ENCODE results near the gene IMP3.

The IMP3 gene

DNA sequence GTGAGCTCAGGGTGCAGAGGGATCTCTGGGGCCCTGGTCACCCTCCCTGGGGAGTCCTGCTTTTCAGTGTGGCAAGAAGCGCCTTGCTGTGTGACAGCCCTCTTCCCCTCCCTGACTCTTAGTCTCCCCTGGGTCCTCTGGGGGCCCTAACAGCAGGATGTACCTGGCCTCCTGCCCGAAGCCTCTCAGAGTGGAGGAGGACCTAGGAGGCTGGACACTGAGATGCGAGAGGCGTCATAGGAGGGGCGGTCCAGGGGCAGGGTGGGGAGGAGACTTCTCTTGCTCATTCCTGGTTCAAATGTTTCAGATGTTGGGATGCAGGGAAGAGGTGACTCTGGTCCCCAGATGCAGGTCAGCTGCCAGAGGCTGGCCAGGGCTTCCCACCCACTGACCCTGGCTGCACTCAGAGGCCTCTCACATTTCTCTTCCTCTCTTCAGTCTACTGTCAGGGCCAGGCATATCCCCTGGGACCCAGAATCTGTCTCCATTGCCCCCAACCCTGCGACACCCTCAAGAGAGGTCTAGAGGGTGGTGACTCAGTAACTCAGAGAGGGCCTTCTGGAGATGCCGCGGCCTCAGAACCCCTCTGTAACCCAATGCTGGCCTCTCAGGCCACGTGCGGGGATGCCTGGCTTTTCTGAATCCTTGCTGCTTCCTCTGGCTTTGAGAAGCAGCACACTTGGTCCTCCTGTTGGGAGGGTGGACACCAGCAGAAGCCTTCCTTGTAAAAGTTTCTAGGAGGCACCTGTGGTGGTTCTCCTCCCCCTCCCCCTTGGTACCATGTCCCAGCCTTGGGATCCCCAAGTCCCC, 33.6 kb upstream of the IMP3 start:
- H3K4me3 ChIP-seq (ENCODE audit: low read depth, low read length) = no peak overlapping the region
- DNase-seq (ENCODE audit: low read depth) = peak; percentile 63

DNA sequence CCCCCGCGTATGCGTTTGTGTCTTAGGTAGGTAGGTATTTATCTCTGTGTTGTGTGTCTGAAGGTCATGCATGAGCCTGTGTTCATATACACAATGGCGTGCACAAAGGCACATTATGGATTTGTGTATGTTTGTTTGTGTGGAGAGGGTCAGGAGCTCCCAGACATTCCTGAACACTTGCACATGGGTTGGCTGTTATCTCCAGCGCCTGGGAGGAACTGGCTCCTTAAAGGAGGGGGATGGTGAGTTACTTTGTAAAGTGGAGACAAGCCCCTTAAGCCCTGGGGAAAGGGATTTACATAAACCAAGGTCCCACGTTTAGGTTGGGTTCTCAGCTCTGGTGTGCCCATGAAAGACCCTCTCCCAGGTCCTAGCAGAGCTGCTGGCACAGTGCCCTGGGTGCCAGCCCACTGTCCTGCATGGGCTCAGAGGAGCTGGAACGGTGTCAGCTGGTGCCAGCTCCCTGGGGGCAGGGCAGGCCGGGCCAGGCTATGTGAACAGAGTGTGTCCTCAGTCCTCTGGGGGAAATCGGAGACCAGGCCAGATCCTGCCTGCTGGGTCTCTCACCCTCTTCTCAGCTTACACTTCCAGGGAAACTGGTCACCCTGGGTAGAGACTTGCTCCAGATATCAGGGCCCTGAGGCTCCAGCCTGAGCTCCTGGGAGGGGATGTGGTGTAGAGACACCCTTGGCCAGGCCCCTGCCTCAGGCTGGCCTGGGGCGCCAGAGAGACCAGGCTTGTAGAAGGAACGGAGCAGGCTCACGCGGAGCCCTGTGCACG, 32.8 kb upstream of the IMP3 start:
- no peak overlapping the region for H3K4me3 ChIP-seq (ENCODE audit: low read depth, low read length)
- no peak for DNase-seq (ENCODE audit: low read depth)

DNA sequence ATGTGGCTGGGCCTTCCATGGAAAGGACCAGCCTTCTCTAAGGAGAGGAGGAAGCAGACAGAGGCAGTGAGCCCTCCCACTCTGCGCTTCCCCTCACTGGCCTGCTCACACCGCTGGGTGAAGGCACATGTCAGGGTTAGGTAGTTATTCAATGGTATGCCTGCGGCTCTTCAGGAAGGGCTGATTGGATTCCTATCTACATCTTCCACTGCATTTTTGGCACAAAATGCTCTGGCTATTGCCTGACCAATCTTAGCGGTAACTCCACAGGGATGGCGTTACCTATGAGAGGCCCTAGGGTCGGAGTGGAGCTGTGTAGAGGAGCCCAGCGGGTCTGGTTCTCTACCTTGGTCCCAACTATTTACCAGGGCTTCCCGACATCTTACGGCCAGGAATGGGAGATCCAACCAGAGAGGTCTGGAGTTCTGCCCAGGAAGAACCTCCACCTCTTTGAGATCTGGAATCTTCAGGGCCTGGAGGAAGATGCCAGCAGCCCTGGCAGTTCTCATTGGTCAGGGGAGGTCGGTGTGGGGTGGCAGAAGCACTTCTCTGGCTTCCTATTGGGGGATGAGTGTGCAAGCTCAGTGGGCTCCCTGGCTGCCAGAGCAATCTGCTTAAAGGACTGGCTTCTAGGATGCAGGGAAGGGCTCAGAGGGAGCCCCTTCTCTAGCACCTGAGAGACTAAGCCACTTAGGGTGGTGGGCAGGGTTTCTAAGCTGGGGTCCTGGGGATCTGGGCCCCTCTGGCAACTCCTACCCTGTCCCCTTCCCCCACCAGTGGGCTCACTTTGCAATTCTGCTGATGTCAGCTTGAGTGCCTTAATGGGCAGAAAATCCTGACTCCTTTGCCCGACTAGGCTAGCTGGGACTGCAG, 31.9 kb upstream of the IMP3 start:
- H3K4me3 ChIP-seq (ENCODE audit: low read depth, low read length) = no peak overlapping the region
- DNase-seq (ENCODE audit: low read depth) = no peak

DNA sequence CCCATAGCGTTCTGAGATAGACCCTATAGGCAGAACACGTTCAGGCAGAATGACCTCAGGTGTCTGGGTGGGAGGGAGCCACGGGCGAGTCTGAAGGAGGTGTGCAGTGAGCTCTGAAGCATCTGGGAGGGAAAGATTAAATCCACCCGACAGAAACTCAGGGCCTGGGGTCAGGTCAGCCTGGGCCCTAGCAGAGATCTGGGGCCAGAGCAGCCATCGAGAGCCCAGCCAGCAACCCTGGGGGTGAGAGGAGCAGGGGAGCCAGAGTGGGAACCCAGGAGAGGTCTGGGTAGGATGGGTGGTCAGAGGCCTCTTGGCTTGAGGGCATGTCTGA, 29.8 kb upstream of the IMP3 start:
- H3K4me3 ChIP-seq (ENCODE audit: low read depth, low read length) = no peak overlapping the region
- no peak for DNase-seq (ENCODE audit: low read depth)

DNA sequence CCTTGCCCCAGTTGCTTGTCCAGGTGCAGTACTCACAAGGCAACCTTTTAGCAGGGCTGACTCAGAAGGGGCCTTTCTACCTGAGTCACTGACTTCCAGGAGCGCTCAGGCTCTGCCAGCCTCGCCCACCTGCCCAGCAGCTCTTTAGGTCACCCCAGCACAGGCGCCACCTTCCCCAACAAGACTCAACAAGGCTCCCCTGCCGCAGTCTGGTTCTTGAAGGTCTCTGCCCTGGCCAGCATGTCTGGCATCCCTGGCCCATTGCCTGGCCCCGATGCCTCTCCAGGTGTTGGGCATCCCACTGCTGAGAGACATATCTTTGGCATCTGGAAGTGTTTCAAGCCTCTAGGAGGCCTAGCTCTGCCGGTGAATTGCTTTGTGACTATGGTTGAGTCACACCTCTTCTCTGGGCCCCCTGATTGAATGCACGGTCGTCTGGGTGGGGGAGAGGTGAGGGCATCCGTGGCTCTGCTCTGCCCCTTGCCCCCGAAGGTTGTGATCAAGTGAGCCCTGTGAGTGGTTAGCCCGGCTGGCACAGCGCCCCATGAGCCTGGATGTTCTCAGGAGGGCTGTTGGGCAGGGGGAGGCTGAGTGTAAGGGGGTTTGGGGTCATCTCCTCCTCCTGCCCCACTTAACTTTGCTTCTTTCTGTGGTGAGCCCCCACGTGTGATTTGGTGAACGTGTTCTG, 29.3 kb upstream of the IMP3 start:
- no peak for DNase-seq (ENCODE audit: low read depth)

DNA sequence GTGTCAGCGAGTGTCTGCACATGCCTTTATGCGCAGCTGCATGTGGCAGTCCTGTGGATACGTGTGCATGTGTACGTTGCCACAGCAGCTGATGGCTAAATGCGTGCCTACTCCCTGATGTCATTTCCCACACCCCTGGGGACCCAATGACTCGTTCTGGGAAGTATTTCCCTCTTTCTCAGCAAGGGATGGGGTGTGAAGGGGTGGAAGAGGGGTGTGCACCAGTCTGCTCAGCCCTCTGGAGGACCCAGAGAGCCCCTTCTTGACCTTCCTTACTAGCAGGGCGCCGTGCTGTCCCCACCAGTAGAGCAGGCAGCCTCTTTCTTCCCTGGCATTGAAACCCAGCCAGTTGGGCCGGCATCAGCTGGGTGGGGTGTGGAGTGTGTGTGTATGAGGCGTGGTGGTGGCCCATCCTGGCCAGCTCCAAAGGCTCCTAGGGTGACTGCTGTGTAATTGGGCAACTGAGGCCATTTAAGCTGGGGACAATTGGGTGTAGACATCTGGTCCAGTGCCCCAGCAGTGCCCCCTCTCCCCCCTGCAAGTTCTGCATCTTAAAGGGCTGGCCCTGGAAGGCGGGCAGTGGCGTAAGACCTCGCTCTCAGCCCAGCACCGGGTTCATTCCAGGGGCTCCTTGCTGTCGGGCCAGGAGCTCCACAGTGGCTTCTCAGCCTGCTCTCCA, 26.9 kb upstream of the IMP3 start:
- DNase-seq (ENCODE audit: low read depth) = peak; percentile 97

More for the DNA sequence above, 29.3 kb upstream of the IMP3 start:
- H3K4me3 ChIP-seq (ENCODE audit: low read depth, low read length) = no peak overlapping the region

DNA sequence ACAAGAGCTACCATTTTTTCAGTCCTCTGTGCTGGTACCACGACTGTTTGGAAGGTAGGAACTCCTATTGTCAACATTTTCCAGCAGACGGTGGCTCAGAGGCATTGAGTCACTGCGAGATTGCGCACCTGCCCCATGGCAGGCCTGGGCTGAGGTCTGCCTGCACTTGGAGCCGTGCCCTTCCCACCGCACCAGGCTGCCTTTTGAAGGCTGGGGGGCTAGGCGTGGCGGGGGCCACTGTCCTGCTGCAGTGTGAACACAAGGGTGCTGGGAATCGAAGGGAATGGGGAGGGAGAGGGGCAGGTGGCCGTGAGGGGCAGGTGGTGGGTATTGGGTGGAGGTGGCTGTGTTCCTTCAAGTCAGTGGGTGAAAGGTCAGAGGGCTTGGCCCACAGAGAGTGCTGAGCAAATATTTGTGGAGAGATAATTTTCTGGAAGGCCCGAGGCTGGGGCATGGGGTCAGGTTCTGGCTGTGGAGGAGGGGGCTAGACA, 24.0 kb upstream of the IMP3 start:
- H3K4me3 ChIP-seq (ENCODE audit: low read depth, low read length) = no peak overlapping the region
- no peak for DNase-seq (ENCODE audit: low read depth)

More for the DNA sequence above, 26.9 kb upstream of the IMP3 start:
- no peak overlapping the region for H3K4me3 ChIP-seq (ENCODE audit: low read depth, low read length)

DNA sequence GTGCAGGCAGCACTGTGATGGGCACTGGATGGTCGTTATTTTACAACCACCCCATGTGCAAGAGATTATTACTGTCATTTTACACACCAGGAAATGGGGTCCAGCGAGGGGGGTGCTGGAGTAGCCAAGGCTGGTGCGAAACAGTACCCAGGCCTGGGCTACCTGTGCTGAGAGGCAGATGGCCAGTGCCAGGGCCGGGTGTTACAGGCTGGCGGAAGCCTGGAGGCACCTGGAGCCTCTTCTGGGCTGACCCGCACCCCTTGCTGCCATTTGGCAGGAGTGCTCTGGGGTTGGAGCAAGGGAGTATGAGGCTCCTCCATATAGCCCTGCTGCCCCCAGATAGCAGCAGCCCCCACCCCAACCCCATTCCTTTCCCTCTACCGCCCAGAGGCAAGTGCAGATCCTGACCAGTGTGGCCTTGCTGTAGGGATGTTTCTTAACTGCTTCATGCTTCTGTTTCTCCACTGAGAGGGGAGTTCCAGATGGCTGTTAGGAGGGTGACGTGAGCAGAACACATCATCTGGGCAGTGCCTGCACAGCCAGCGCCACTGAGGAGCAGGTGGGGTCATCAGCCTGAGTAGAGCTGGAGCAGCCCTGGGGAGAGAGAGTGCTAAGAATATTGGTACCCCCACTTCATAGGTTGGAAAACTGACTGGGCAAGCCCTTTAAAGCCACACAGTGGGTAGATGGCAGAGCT, 22.9 kb upstream of the IMP3 start:
- DNase-seq (ENCODE audit: low read depth) = no peak
- no peak overlapping the region for H3K4me3 ChIP-seq (ENCODE audit: low read depth, low read length)

DNA sequence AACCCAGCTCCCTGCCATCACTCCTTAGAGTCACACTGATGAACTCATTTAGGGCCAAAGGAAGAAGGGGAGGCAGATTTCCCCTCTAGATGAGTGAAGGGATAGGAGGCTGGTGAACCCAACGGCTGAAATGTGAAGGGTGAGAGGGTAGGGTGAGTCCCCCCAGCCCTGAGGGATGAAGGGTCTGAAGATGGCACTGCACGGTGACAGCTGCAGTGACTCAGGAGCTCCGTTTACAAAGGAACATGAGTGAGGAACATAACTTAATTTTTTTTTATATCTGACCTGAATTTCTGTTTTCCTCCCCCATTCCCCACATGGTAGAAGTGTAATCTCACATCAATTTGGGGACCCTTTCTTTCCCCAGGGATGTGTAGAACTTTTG, 21.7 kb upstream of the IMP3 start:
- H3K4me3 ChIP-seq (ENCODE audit: low read depth, low read length) = no peak overlapping the region
- no peak for DNase-seq (ENCODE audit: low read depth)

DNA sequence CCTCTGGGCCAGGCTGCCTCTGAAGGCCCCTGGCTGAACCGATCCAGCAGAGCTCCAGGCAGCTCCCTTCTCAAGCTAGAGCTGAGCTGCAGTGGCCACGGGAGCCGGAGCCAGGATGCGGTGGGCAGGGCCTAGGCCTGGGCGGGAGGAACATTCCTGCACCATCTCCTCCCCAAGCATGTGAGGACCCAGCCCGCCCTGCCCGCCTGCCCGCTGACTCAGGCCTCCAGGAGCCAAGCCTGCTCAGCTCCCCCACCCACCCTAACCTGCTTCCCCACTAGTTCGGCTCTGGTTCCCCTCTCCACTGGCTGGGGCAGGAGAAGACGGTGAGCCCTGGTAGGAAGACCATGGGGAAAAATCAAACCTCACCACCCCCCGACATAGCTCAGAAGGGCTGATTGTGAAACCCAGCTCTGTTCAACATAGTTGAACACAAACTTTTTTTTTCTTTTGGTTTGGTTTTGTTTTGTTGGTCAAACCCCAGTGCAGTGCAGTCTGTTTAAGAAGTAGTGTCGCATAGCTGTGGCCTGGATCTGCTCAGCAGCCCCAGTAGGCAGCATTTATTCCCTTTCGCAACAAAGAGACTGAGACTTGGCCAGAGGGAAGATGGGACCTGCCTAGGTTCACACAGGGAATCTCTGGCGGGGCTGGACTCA, 21.2 kb upstream of the IMP3 start:
- DNase-seq (ENCODE audit: low read depth) = peak; percentile 83

DNA sequence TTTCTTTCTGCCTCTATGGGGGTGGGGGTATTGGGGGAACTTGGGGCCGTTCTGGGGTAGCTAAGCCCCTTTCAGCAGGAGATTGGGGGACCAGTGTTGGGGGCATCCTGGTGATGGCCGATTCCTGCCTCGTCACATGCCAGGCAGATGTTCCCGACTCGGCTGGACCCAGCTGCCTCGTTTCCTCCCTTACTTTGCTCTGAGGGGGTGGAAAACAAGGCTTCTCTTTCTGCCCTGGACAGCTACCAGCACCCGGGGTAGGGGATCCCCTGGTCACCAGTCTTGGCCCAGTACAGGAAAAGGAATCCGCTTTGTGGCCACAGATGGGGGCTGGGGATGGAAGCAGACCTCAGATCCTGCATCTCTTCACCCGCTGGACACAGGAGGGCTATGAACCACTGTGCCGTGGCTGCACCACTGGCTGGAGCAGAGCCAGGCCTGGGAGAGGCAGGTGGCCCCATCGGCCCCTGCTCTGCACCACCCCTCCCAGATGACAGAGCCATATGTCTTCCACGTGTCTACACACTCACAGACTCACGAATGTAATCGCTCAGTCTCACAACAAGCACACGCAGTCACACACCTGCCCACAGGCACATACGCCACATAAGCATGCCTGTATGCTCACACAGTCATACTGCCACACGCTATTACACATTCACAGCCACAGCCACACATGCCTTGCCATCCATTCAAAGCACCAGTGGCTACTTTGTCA, 20.1 kb upstream of the IMP3 start:
- no peak overlapping the region for H3K4me3 ChIP-seq (ENCODE audit: low read depth, low read length)

More for the DNA sequence above, 21.2 kb upstream of the IMP3 start:
- H3K4me3 ChIP-seq (ENCODE audit: low read depth, low read length) = peak overlapping the region; percentile 5

DNA sequence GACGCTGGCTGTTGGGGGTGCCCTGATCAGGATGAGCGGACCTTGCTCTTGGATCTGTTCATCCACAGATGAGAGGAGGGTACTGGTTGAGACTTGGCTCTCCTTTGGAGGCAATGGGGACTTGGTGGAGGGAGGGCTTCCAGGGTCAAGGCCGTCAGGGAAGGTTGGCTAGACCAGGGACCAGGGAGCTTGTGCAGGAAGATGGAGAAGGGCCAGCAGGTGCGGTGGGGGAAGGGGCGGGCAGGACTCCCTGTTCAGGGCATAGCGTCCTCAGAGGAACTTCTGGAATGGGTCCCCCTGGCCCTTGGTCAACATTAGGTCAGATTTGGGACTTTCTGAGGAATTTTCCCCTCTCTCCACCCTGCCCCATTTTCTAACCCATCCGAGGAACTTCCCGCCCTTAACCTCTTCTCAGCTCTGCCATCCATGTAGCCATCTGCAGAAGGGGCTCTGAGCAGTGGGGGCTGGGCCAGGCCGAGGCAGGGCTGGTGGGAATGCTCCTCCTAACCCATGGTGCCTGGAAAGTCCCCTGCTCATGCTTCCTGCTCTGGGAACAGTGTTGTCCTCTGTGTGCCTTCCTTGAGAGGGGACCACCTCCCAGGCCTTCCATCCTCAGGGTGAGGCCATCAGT, 19.2 kb upstream of the IMP3 start:
- H3K4me3 ChIP-seq (ENCODE audit: low read depth, low read length) = no peak overlapping the region
- no peak for DNase-seq (ENCODE audit: low read depth)

More for the DNA sequence above, 20.1 kb upstream of the IMP3 start:
- no peak for DNase-seq (ENCODE audit: low read depth)

DNA sequence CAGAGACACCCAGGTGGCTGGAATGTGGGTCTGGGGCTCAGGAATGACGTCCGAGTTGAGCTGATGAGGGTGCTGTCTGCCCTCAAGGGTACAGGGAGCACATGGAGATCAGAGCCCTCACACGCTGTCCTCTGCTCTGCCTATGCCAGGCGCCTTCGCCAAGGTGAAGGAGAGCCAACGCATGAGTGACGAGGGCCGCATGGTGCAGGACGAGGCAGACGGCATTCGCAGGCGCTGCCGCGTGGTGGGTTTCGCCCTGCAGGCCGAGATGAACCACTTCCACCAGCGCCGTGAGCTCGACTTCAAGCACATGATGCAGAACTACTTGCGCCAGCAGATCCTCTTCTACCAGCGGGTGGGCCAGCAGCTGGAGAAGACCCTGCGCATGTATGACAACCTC, 16.8 kb upstream of the IMP3 start:
- no peak for DNase-seq (ENCODE audit: low read depth)
- H3K4me3 ChIP-seq (ENCODE audit: low read depth, low read length) = no peak overlapping the region

DNA sequence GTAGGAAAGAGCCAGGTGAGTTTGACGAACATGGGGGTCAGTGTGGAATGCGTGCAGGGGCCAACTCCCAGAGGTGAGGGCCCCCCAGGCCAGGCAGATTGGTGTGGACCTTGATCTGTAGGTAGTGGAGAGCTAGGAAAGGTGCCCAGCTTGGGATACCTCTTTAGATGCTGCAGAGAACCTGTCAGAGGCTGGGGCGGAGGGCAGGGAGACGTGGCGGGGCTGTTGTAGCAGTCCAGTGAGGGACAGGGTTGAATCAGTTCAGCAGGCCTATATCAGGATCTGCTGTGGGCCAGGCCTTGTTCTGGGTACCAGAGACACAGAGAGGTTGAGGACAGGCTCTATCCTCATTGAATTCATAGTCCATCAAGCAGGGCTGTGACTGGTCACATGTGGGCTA, 16.3 kb upstream of the IMP3 start:
- no peak overlapping the region for H3K4me3 ChIP-seq (ENCODE audit: low read depth, low read length)
- no peak for DNase-seq (ENCODE audit: low read depth)

DNA sequence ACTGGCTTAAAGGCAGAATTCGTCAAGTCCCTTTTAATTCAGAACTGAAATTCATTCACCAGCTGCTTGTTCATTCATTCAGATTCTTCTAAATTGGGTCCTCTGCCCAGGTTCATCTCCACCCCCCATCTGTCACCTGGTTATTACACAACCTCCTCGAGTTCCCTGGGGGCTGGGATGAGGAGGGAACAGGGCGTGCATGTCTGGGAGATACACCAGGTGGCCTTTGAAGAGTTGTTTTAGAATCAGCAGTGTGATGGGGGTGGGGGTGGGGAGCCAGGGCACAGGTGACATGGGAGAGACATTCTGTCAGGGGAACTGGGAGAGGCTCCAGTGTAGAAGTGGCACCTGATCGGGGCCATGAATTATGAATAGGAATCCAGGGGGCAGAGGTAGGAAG, 15.9 kb upstream of the IMP3 start:
- no peak for DNase-seq (ENCODE audit: low read depth)
- no peak overlapping the region for H3K4me3 ChIP-seq (ENCODE audit: low read depth, low read length)

DNA sequence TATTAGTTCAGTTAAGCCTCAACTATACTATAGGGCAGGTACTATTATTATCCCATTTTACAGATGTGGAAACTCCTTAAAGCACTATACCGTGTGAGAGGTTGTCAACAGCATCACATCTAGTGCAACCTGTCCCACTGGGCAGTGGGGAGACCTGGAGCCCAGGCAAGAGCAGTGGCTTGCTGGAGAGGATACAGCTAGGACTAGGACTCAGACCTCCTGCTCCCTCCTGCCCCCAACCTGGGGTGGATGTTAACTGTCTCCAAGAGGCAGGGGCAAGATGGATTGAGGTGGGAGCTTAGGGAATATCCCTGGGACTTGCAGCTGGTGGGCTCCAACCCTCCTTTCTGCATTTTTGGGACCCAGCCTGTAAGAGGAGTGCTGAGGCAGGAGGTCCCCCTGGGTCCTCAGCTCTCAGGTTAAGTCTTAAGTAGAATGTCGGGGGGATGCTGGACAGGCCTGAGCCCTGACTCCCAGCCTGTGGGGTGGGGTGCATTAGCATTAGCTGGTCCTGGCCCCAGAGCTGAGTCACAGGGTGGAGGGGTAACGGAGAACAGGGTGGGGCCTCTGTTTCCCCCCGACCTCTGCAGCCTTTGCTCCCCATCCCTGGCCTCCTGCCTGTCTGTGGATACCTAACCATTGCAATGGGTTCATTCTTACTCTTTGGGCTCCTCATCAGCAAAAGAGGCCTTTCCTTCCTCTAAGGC, 14.3 kb upstream of the IMP3 start:
- DNase-seq (ENCODE audit: low read depth) = no peak

More for the DNA sequence above, 14.3 kb upstream of the IMP3 start:
- no peak overlapping the region for H3K4me3 ChIP-seq (ENCODE audit: low read depth, low read length)

Measured in skeletal muscle cell (primary cell).